Kidney (tissue), 14 donors: ENCODE data around the gene BRINP3. TPM values are rescaled to one million over a fixed set of nuclear protein-coding genes. Genes with fewer than 3 reads are reported as not detected.

Experiments
- DNase-seq, 5 donors: peaks; one replicate each; pipeline ENCODE4 v3.0.0-alpha.2; 2013 to 2020
- FAIRE-seq: peaks from 2 replicates; lab custom pipeline; 2012; peaks lifted over from hg19 to GRCh38; lab: Jason Lieb, UNC
- H3K27ac ChIP-seq, 2 donors: one replicate each; pipeline ENCODE4 v1.7.0; 2013; ENCODE audit warnings: low read depth in 2 of 2, low read length in 2 of 2, inconsistent platforms in 1 of 2
- H3K27me3 ChIP-seq: one replicate; pipeline ENCODE4 v1.7.1; 2013; ENCODE audit warnings: low read length, inconsistent platforms; ENCODE audit not compliant: control insufficient read depth, insufficient read depth
- H3K36me3 ChIP-seq, 3 donors: one replicate each; pipeline versions ENCODE4 v1.7.0 to v1.7.1; 2013; ENCODE audit warnings: low read length in 3 of 3, control low read depth in 1 of 3, inconsistent platforms in 1 of 3; ENCODE audit not compliant: insufficient read depth in 3 of 3, control insufficient read depth in 2 of 3
- H3K4me1 ChIP-seq, 3 donors: one replicate each; pipeline versions ENCODE4 v1.7.0 to v1.7.1; 2013; ENCODE audit warnings: low read length in 3 of 3, inconsistent platforms in 1 of 3, low read depth in 1 of 3; ENCODE audit not compliant: control insufficient read depth in 2 of 3, insufficient read depth in 2 of 3
- H3K4me3 ChIP-seq, 3 donors: one replicate each; pipeline versions ENCODE4 v1.7.0 to v1.8.1; 2013; ENCODE audit warnings: low read length in 3 of 3, control low read depth in 1 of 3, inconsistent platforms in 1 of 3
- H3K9ac ChIP-seq, 3 donors: one replicate each; pipeline versions ENCODE4 v1.7.0 to v1.7.1; 2013; ENCODE audit warnings: low read length in 3 of 3, control low read depth in 1 of 3, inconsistent platforms in 1 of 3
- H3K9me3 ChIP-seq, 3 donors: one replicate each; pipeline versions ENCODE4 v1.7.0 to v1.7.1; 2013; ENCODE audit warnings: low read length in 3 of 3, control low read depth in 1 of 3, inconsistent platforms in 1 of 3; ENCODE audit not compliant: control insufficient read depth in 2 of 3, insufficient read depth in 1 of 3
- intact Hi-C: fragments of 100-400 bp; cut with DNase I; formaldehyde crosslinking; loops from one replicate; pipeline ENCODE4 v1.11.1; 2022
- polyA plus RNA-seq: library from polyadenylated mRNA; stranded (reverse); fragments of 350-450 nt; fragmentation: Illumina TruSeq; extraction: RNeasy Lipid Tissue Mini Kit (QIAGEN cat#74804); gene quantifications from one replicate; pipeline ENCODE4 v1.2.3, GENCODE V29; 2014; ENCODE audit warnings: low read depth, low replicate concordance; ENCODE audit not compliant: insufficient read depth
- total RNA-seq: library from RNA; stranded (reverse); fragmentation: NEBNext Ultra II Directional; extraction: Animal tissue kit (Norgen Biotek cat#: 25700); gene quantifications from one replicate; pipeline ENCODE4 v1.2.1, GENCODE V29; 2021
- TF ChIP-seq, protein P1 (sequence below): IDR thresholded peaks from 3 replicates; pipeline ENCODE4 v1.5.1; 2012; ENCODE audit warnings: mild to moderate bottlenecking, moderate library complexity, borderline replicate concordance; ENCODE audit not compliant: insufficient read depth; ENCODE audit errors: extremely low read depth
- donor health status: control.
- donor health status: control.
- donor health status: control.
- donor health status: control.
- donor health status: control.
- donor health status: DM: yes; HTN: yes; CAD: no.
- donor health status: Normal renal cell carcinoma (clear cell type).

The BRINP3 gene
- total and polyA plus RNA-seq, 2 donors from 2014 or later, result 1.4 to 1.8 TPM

DNA sequence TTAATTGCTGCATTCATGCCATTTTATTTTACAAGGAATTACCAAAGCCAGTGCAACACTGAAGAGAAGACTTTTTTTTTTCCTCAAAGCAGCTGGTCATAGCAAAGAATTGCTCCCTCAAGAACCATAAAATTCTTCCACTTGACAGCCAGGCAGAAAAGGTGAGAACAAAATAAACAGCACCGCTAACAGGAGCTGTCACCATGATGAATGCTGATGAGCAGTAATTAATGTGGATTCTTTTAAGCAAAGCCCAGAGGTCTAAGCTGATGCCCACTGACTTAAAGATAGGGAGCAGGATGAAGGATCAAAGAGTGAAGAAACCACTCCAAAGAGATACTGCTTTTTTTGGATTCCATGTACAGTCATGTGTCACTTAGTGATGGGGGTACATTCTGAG lies 428.4 kb downstream of the BRINP3 start:
- TF ChIP-seq, protein P1, sequence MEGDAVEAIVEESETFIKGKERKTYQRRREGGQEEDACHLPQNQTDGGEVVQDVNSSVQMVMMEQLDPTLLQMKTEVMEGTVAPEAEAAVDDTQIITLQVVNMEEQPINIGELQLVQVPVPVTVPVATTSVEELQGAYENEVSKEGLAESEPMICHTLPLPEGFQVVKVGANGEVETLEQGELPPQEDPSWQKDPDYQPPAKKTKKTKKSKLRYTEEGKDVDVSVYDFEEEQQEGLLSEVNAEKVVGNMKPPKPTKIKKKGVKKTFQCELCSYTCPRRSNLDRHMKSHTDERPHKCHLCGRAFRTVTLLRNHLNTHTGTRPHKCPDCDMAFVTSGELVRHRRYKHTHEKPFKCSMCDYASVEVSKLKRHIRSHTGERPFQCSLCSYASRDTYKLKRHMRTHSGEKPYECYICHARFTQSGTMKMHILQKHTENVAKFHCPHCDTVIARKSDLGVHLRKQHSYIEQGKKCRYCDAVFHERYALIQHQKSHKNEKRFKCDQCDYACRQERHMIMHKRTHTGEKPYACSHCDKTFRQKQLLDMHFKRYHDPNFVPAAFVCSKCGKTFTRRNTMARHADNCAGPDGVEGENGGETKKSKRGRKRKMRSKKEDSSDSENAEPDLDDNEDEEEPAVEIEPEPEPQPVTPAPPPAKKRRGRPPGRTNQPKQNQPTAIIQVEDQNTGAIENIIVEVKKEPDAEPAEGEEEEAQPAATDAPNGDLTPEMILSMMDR, result no peak
- H3K9ac ChIP-seq, result no peak overlapping the region
- intact Hi-C loops, result no loop called here
- no peaks in the 10 kb centered on the region for H3K27me3 ChIP-seq
- H3K36me3 ChIP-seq, result no peaks in the 10 kb centered on the region
- no peak overlapping the region for H3K4me3 ChIP-seq
- DNase-seq (peak in 3 of 5 donors; percentile 14 to 60 (median 54)), FAIRE-seq (no peak)
- H3K4me1 ChIP-seq, result no peaks in the 10 kb centered on the region
- H3K27ac ChIP-seq, result no peak overlapping the region
- no peaks in the 10 kb centered on the region for H3K9me3 ChIP-seq
